Trophoblast cell (in vitro differentiated cells and primary cell): Measurements from ENCODE around the gene TMEM80.
A peak's percentile ranks its signal among the peaks of the same experiment; 100 is the strongest.

Experiments used
- DNase-seq, 2 donors: peaks; one replicate each; pipeline ENCODE4 v3.0.0-alpha.2; 2016
- H2AFZ ChIP-seq: 2 replicates; pipeline ENCODE4 v1.6.1; 2013; ENCODE audit warnings: low read length, moderate library complexity, mild to moderate bottlenecking; ENCODE audit not compliant: insufficient read depth, poor library complexity
- H2AK5ac ChIP-seq: 2 replicates; pipeline ENCODE4 v1.6.1; 2013; ENCODE audit warnings: mild to moderate bottlenecking, low read length
- H2BK120ac ChIP-seq: 2 replicates; pipeline ENCODE4 v1.6.1; 2013; ENCODE audit warnings: low read length, mild to moderate bottlenecking, moderate library complexity; ENCODE audit not compliant: insufficient read depth, poor library complexity
- H2BK12ac ChIP-seq: 2 replicates; pipeline ENCODE4 v1.6.1; 2013; ENCODE audit warnings: mild to moderate bottlenecking, low read length, moderate library complexity
- H2BK5ac ChIP-seq: 2 replicates; pipeline ENCODE4 v1.6.1; 2013; ENCODE audit warnings: low read length, low read depth, moderate library complexity, mild to moderate bottlenecking; ENCODE audit not compliant: poor library complexity
- H3K14ac ChIP-seq: 2 replicates; pipeline ENCODE4 v1.6.1; 2013; ENCODE audit warnings: mild to moderate bottlenecking, low read length
- H3K18ac ChIP-seq: 2 replicates; pipeline ENCODE4 v1.6.1; 2013; ENCODE audit warnings: mild to moderate bottlenecking, low read length
- H3K23ac ChIP-seq: 2 replicates; pipeline ENCODE4 v1.6.1; 2013; ENCODE audit warnings: low read length
- H3K27ac ChIP-seq: 2 replicates; pipeline ENCODE4 v1.5.1; 2013; ENCODE audit warnings: low read depth, mild to moderate bottlenecking, inconsistent platforms, low read length, moderate library complexity
- H3K27me3 ChIP-seq: 2 replicates; pipeline ENCODE4 v1.6.1; 2013; ENCODE audit warnings: inconsistent platforms, mild to moderate bottlenecking, low read length, moderate library complexity; ENCODE audit not compliant: insufficient read depth
- H3K36me3 ChIP-seq, 2 experiments: 1 replicate in 1 of 2; 2 replicates in 1 of 2; pipeline ENCODE4 v1.6.1; 2013; ENCODE audit warnings: low read length in 2 of 2, mild to moderate bottlenecking in 2 of 2, moderate library complexity in 1 of 2; ENCODE audit not compliant: insufficient read depth in 2 of 2, control insufficient read depth in 1 of 2
- H3K4ac ChIP-seq: 2 replicates; pipeline ENCODE4 v1.6.1; 2013; ENCODE audit warnings: low read depth, mild to moderate bottlenecking, low read length, moderate library complexity
- H3K4me1 ChIP-seq, 2 experiments: 1 replicate in 1 of 2; 2 replicates in 1 of 2; pipeline ENCODE4 v1.6.1; 2013; ENCODE audit warnings: low read length in 2 of 2, mild to moderate bottlenecking in 2 of 2, moderate library complexity in 1 of 2; ENCODE audit not compliant: insufficient read depth in 2 of 2, control insufficient read depth in 1 of 2
- H3K4me2 ChIP-seq: 2 replicates; pipeline ENCODE4 v1.6.1; 2013; ENCODE audit warnings: inconsistent platforms, mild to moderate bottlenecking, low read length, moderate library complexity
- H3K4me3 ChIP-seq: 2 replicates; pipeline ENCODE4 v1.5.1; 2013; ENCODE audit warnings: mild to moderate bottlenecking, low read depth, low read length, inconsistent platforms
- H3K79me1 ChIP-seq: one replicate; pipeline ENCODE4 v1.6.1; 2013; ENCODE audit warnings: low read length
- H3K79me2 ChIP-seq: 2 replicates; pipeline ENCODE4 v1.6.1; 2013; ENCODE audit warnings: low read length, mild to moderate bottlenecking; ENCODE audit not compliant: control insufficient read depth, insufficient read depth, poor library complexity
- H3K9ac ChIP-seq: 2 replicates; pipeline ENCODE4 v1.6.1; 2013; ENCODE audit warnings: mild to moderate bottlenecking, low read length
- H3K9me3 ChIP-seq: 2 replicates; pipeline ENCODE4 v1.6.1; 2013; ENCODE audit warnings: low read depth, mild to moderate bottlenecking, control low read depth, inconsistent platforms, low read length; ENCODE audit not compliant: insufficient read depth
- H4K12ac ChIP-seq: 2 replicates; pipeline ENCODE4 v1.6.1; 2013; ENCODE audit warnings: low read depth, mild to moderate bottlenecking, low read length, moderate library complexity
- H4K8ac ChIP-seq: 2 replicates; pipeline ENCODE4 v1.6.1; 2013; ENCODE audit warnings: low read depth, mild to moderate bottlenecking, low read length, moderate library complexity
- H4K91ac ChIP-seq: one replicate; pipeline ENCODE4 v1.6.1; 2013; ENCODE audit warnings: low read depth, mild to moderate bottlenecking, low read length, moderate library complexity
- WGBS: extraction: QIAGEN DNeasy Blood & Tissue Kit; methylation state at CpG from one replicate; pipeline ENCODE4 v1.1.7; 2013; ENCODE audit warnings: missing lambda C conversion rate; ENCODE audit not compliant: insufficient read length, insufficient coverage; ENCODE audit errors: extremely low coverage; 5-methylcytosine and 5-hydroxymethylcytosine counted together

The TMEM80 gene

GRCh38 chr11:704781-705645, 9.4 kb downstream of the TMEM80 start:
- peak overlapping the region; percentile 2 for H3K27ac ChIP-seq
- peak overlapping the region; percentile 35 for H2BK120ac ChIP-seq
- peak overlapping the region; percentile 6 for H4K12ac ChIP-seq
- H2AK5ac ChIP-seq: peak overlapping the region; percentile 83
- peaks cover 28 to 40% of the 10 kb centered on the region in 2 experiments for H3K4me1 ChIP-seq
- peaks cover 33% of the 10 kb centered on the region for H3K79me1 ChIP-seq
- DNase-seq: peak; percentile 67 to 72
- peak overlapping the region; percentile 34 for H3K14ac ChIP-seq
- WGBS: no CpG with 5 or more reads among the region's 27 CpGs
- peak overlapping the region; percentile 63 for H3K18ac ChIP-seq
- H2BK5ac ChIP-seq: no peak overlapping the region
- H3K9ac ChIP-seq: no peak overlapping the region
- H4K8ac ChIP-seq: peak overlapping the region; percentile 31
- peak overlapping the region; percentile 25 for H3K4me3 ChIP-seq
- peaks cover 25% of the 10 kb centered on the region for H3K79me2 ChIP-seq
- H3K9me3 ChIP-seq: no peaks in the 10 kb centered on the region
- H2AFZ ChIP-seq: peak overlapping the region; percentile 13
- no peak overlapping the region for H3K23ac ChIP-seq
- H4K91ac ChIP-seq: peak overlapping the region; percentile 82
- no peak overlapping the region for H2BK12ac ChIP-seq
- no peaks in the 10 kb centered on the region for H3K27me3 ChIP-seq
- H3K4me2 ChIP-seq: peak overlapping the region; percentile 63
- H3K4ac ChIP-seq: peak overlapping the region; percentile 38
- H3K36me3 ChIP-seq: peaks cover 25 to 34% of the 10 kb centered on the region in 2 experiments

- no CpG with 5 or more reads among the region's 90 CpGs for WGBS
- Histone ChIP-seq H3K4me1 (peaks cover 34 to 48% of the 10 kb centered on the region in 2 experiments), H4K12ac (peak within 1 kb of the TSS; percentile 79), H3K14ac (peak within 1 kb of the TSS; percentile 95), H2BK12ac (peak within 1 kb of the TSS; percentile 62), H3K9me3 (no peaks in the 10 kb centered on the region), H4K91ac (peak within 1 kb of the TSS; percentile 99), H2AK5ac (peak within 1 kb of the TSS; percentile 90), H2BK5ac (peak within 1 kb of the TSS; percentile 92), H3K18ac (peak within 1 kb of the TSS; percentile 100), H4K8ac (peak within 1 kb of the TSS; percentile 95), H3K27me3 (no peaks in the 10 kb centered on the region), H3K27ac (peak within 1 kb of the TSS; percentile 83), H3K9ac (peak within 1 kb of the TSS; percentile 80), H3K4me2 (peak within 1 kb of the TSS; percentile 63), H3K23ac (no peak within 1 kb of the TSS), H3K79me1 (peaks cover 35% of the 10 kb centered on the region), H3K79me2 (peaks cover 27% of the 10 kb centered on the region), H3K4me3 (peak within 1 kb of the TSS; percentile 77), H3K4ac (peak within 1 kb of the TSS; percentile 98), H2AFZ (peak within 1 kb of the TSS; percentile 75), H2BK120ac (peak within 1 kb of the TSS; percentile 92), H3K36me3 (peaks cover 31 to 40% of the 10 kb centered on the region in 2 experiments)
- DNase-seq: peak; percentile 33 to 70
Measured at GRCh38 chr11:705646-706438, 10.2 kb downstream of the TMEM80 start, which contains the start of gene EPS8L2. Gene EPS8L2 (plus strand): TSS chr11:706231. CDS start chr11:709408, 3,177 bp downstream.

- no CpG with 5 or more reads among the region's 22 CpGs for WGBS
- peak overlapping the region; percentile 58 for H3K4me2 ChIP-seq
- peak overlapping the region; percentile 83 for H3K27ac ChIP-seq
Measured at GRCh38 chr11:706439-706956, 10.9 kb downstream of the TMEM80 start.

More at GRCh38 chr11:706439-706956, 10.9 kb downstream of the TMEM80 start:
- H2BK5ac ChIP-seq: peak overlapping the region; percentile 92
- H3K18ac ChIP-seq: peak overlapping the region; percentile 100
- H2BK120ac ChIP-seq: peak overlapping the region; percentile 92
- H3K4me1 ChIP-seq: peaks cover 34 to 49% of the 10 kb centered on the region in 2 experiments
- H3K27me3 ChIP-seq: no peaks in the 10 kb centered on the region
- no peak overlapping the region for H3K23ac ChIP-seq
- peak overlapping the region; percentile 98 for H3K4ac ChIP-seq
- peak overlapping the region; percentile 79 for H4K12ac ChIP-seq
- peak overlapping the region; percentile 62 for H2BK12ac ChIP-seq
- peak overlapping the region; percentile 77 for H3K4me3 ChIP-seq
- H4K91ac ChIP-seq: peak overlapping the region; percentile 99
- peaks cover 31 to 38% of the 10 kb centered on the region in 2 experiments for H3K36me3 ChIP-seq
- peak overlapping the region; percentile 75 for H2AFZ ChIP-seq
- peak overlapping the region; percentile 90 for H2AK5ac ChIP-seq
- peaks cover 27% of the 10 kb centered on the region for H3K79me2 ChIP-seq
- peak overlapping the region; percentile 95 for H4K8ac ChIP-seq
- peak; percentile 66 to 70 for DNase-seq
- H3K14ac ChIP-seq: peak overlapping the region; percentile 95
- peak overlapping the region; percentile 80 for H3K9ac ChIP-seq
- peaks cover 36% of the 10 kb centered on the region for H3K79me1 ChIP-seq
- no peaks in the 10 kb centered on the region for H3K9me3 ChIP-seq
